Loucy (cell line): ENCODE data around the gene CFH.

Source experiments
- EZH2phosphoT487 ChIP-seq: fragments of 200-600 bp; IDR thresholded peaks from 2 replicates; pipeline ENCODE4 v1.6.1; 2018; ENCODE audit warnings: antibody characterized with exemption, mild to moderate bottlenecking, moderate library complexity, borderline replicate concordance
- TF ChIP-seq, protein P1 (sequence below): fragments of 200-600 bp; sonication (generic); conservative IDR thresholded peaks from 2 replicates; pipeline ENCODE4 v1.5.1; 2014; ENCODE audit warnings: mild to moderate bottlenecking, antibody characterized with exemption, low read length

- TF ChIP-seq, protein P1, sequence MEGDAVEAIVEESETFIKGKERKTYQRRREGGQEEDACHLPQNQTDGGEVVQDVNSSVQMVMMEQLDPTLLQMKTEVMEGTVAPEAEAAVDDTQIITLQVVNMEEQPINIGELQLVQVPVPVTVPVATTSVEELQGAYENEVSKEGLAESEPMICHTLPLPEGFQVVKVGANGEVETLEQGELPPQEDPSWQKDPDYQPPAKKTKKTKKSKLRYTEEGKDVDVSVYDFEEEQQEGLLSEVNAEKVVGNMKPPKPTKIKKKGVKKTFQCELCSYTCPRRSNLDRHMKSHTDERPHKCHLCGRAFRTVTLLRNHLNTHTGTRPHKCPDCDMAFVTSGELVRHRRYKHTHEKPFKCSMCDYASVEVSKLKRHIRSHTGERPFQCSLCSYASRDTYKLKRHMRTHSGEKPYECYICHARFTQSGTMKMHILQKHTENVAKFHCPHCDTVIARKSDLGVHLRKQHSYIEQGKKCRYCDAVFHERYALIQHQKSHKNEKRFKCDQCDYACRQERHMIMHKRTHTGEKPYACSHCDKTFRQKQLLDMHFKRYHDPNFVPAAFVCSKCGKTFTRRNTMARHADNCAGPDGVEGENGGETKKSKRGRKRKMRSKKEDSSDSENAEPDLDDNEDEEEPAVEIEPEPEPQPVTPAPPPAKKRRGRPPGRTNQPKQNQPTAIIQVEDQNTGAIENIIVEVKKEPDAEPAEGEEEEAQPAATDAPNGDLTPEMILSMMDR = no peak
- TF ChIP-seq EZH2phosphoT487 = no peak
Observed at GRCh38 chr1:196684476-196684875, 32.6 kb downstream of the CFH start.
